WTC11 (cell line): Measurements from ENCODE around the gene EYS. TPM values are rescaled to one million over a fixed set of nuclear protein-coding genes. Genes with fewer than 3 reads are reported as not detected.

Source experiments
- ATAC-seq: fragments of 200-7000 bp; cut with Tn5 transposase; 2 replicates; pipeline ENCODE4 v1.10.0; 2021; ENCODE audit warnings: mild to moderate bottlenecking, moderate library complexity
- CTCF ChIA-PET: fragments of 300-600 bp; sonication (Branson Sonifier 250); formaldehyde crosslinking; loops from one replicate; lab custom pipeline; 2021; ENCODE audit warnings: antibody characterized with exemption; lab: Charles Lee
- POLR2A ChIA-PET: fragments of 350-600 bp; sonication (Branson Sonifier 250); formaldehyde crosslinking; loops from one replicate; lab custom pipeline; 2021; ENCODE audit warnings: antibody characterized with exemption; lab: Charles Lee
- DNase-seq: peaks from one replicate; pipeline ENCODE4 v3.0.0; 2021; ENCODE audit warnings: low spot score
- H3K27ac Mint-ChIP-seq: 2 replicates; pipeline ENCODE4 v1.8.0; 2021; ENCODE audit warnings: mixed read lengths
- H3K27me3 Mint-ChIP-seq: 2 replicates; pipeline ENCODE4 v1.8.0; 2021; ENCODE audit warnings: low read depth, mild to moderate bottlenecking, moderate library complexity, mixed read lengths
- H3K36me3 Mint-ChIP-seq: 2 replicates; pipeline ENCODE4 v1.8.0; 2021; ENCODE audit warnings: mixed read lengths
- H3K4me1 Mint-ChIP-seq: 2 replicates; pipeline ENCODE4 v1.8.0; 2022; ENCODE audit warnings: mixed read lengths
- H3K4me3 Mint-ChIP-seq: 2 replicates; pipeline ENCODE4 v1.8.0; 2021; ENCODE audit warnings: mild to moderate bottlenecking, moderate library complexity, mixed read lengths
- H3K9me3 Mint-ChIP-seq: 2 replicates; pipeline ENCODE4 v1.8.0; 2021; ENCODE audit warnings: mixed read lengths
- ATF1 ChIP-seq: sonication (generic); formaldehyde crosslinking; IDR thresholded peaks from 2 replicates; pipeline ENCODE4 v1.8.1; 2023; ENCODE audit warnings: mild to moderate bottlenecking, moderate library complexity, missing genetic modification reagents
- CBFB ChIP-seq: sonication (generic); formaldehyde crosslinking; IDR thresholded peaks from 2 replicates; pipeline ENCODE4 v1.8.1; 2022; ENCODE audit warnings: mild to moderate bottlenecking, low read depth, missing genetic modification reagents
- CREB1 ChIP-seq: sonication (generic); formaldehyde crosslinking; IDR thresholded peaks from 2 replicates; pipeline ENCODE4 v1.8.0; 2023; ENCODE audit warnings: mild to moderate bottlenecking, missing genetic modification reagents
- CREM ChIP-seq: sonication (generic); formaldehyde crosslinking; IDR thresholded peaks from 2 replicates; pipeline ENCODE4 v1.8.1; 2022; ENCODE audit warnings: mild to moderate bottlenecking, missing genetic modification reagents, moderate library complexity
- ESRRA ChIP-seq: sonication (generic); formaldehyde crosslinking; IDR thresholded peaks from 2 replicates; pipeline ENCODE4 v1.8.1; 2022; ENCODE audit warnings: mild to moderate bottlenecking, missing genetic modification reagents, borderline replicate concordance
- GABPB1 ChIP-seq: sonication (generic); formaldehyde crosslinking; IDR thresholded peaks from 2 replicates; pipeline ENCODE4 v1.8.1; 2023; ENCODE audit warnings: mild to moderate bottlenecking, missing genetic modification reagents
- NFATC4 ChIP-seq: fragments of 250-450 bp; sonication (Bioruptor Pico); IDR thresholded peaks from 2 replicates; pipeline ENCODE4 v1.9.0; 2021; ENCODE audit warnings: mild to moderate bottlenecking
- NFE2L1 ChIP-seq: sonication (generic); formaldehyde crosslinking; IDR thresholded peaks from 2 replicates; pipeline ENCODE4 v1.8.1; 2023; ENCODE audit warnings: missing genetic modification reagents
- NR2C2 ChIP-seq: sonication (generic); formaldehyde crosslinking; IDR thresholded peaks from 2 replicates; pipeline ENCODE4 v1.8.0; 2022; ENCODE audit warnings: mild to moderate bottlenecking, missing genetic modification reagents
- NR3C1 ChIP-seq: sonication (generic); formaldehyde crosslinking; conservative IDR thresholded peaks from 2 replicates; pipeline ENCODE4 v1.8.1; 2023; ENCODE audit warnings: low read depth, mild to moderate bottlenecking, missing genetic modification reagents
- PRRX2 ChIP-seq: fragments of 250-450 bp; sonication (Bioruptor Pico); IDR thresholded peaks from 2 replicates; pipeline ENCODE4 v1.8.0; 2021; ENCODE audit warnings: mild to moderate bottlenecking
- RORB ChIP-seq: fragments of 250-450 bp; sonication (Bioruptor Pico); IDR thresholded peaks from 2 replicates; pipeline ENCODE4 v1.9.0; 2021; ENCODE audit warnings: mild to moderate bottlenecking
- TEAD4 ChIP-seq: sonication (generic); formaldehyde crosslinking; IDR thresholded peaks from 2 replicates; pipeline ENCODE4 v1.8.0; 2022; ENCODE audit warnings: mild to moderate bottlenecking, missing genetic modification reagents
- ZNF138 ChIP-seq: sonication (generic); formaldehyde crosslinking; conservative IDR thresholded peaks from 2 replicates; pipeline ENCODE4 v1.8.1; 2022; ENCODE audit warnings: mild to moderate bottlenecking, moderate library complexity, missing genetic modification reagents
- ZNF232 ChIP-seq: sonication (generic); formaldehyde crosslinking; IDR thresholded peaks from 2 replicates; pipeline ENCODE4 v1.8.0; 2022; ENCODE audit warnings: mild to moderate bottlenecking, missing genetic modification reagents
- ZNF263 ChIP-seq: sonication (generic); formaldehyde crosslinking; IDR thresholded peaks from 2 replicates; pipeline ENCODE4 v1.8.1; 2022; ENCODE audit warnings: low read depth, mild to moderate bottlenecking, moderate library complexity, missing genetic modification reagents
- ZNF396 ChIP-seq: fragments of 250-450 bp; sonication (Bioruptor Pico); IDR thresholded peaks from 2 replicates; pipeline ENCODE4 v1.8.0; 2021; ENCODE audit warnings: mild to moderate bottlenecking, moderate library complexity, borderline replicate concordance
- ZNF671 ChIP-seq: fragments of 250-450 bp; sonication (Bioruptor Pico); IDR thresholded peaks from 2 replicates; pipeline ENCODE4 v1.8.0; 2021; ENCODE audit warnings: mild to moderate bottlenecking
- total RNA-seq: library from RNA; stranded (reverse); gene quantifications from 3 replicates; pipeline ENCODE4 v1.2.3, GENCODE V29; 2021
- TF ChIP-seq, protein P1 (sequence below): sonication (generic); formaldehyde crosslinking; IDR thresholded peaks from 2 replicates; pipeline ENCODE4 v1.8.0; 2022; ENCODE audit warnings: mild to moderate bottlenecking, missing genetic modification reagents
- TF ChIP-seq, protein P2 (sequence below): sonication (generic); formaldehyde crosslinking; IDR thresholded peaks from 2 replicates; pipeline ENCODE4 v1.8.1; 2023; ENCODE audit warnings: mild to moderate bottlenecking, missing genetic modification reagents, moderate library complexity
- TF ChIP-seq, protein P3 (sequence below): fragments of 200-600 bp; IDR thresholded peaks from 2 replicates; pipeline ENCODE4 v1.8.0; 2022; ENCODE audit warnings: antibody characterized with exemption
- TF ChIP-seq, protein P4 (sequence below): sonication (generic); formaldehyde crosslinking; IDR thresholded peaks from 2 replicates; pipeline ENCODE4 v1.8.1; 2023; ENCODE audit warnings: mild to moderate bottlenecking, missing genetic modification reagents
- TF ChIP-seq, protein P5 (sequence below): sonication (generic); formaldehyde crosslinking; IDR thresholded peaks from 2 replicates; pipeline ENCODE4 v1.8.0; 2023; ENCODE audit warnings: mild to moderate bottlenecking, missing genetic modification reagents
- TF ChIP-seq, protein P6 (sequence below): sonication (generic); formaldehyde crosslinking; IDR thresholded peaks from 2 replicates; pipeline ENCODE4 v1.8.0; 2022; ENCODE audit warnings: mild to moderate bottlenecking, missing genetic modification reagents

EYS gene
- total RNA-seq, 1 experiment from 2014 or later = not detected

DNA sequence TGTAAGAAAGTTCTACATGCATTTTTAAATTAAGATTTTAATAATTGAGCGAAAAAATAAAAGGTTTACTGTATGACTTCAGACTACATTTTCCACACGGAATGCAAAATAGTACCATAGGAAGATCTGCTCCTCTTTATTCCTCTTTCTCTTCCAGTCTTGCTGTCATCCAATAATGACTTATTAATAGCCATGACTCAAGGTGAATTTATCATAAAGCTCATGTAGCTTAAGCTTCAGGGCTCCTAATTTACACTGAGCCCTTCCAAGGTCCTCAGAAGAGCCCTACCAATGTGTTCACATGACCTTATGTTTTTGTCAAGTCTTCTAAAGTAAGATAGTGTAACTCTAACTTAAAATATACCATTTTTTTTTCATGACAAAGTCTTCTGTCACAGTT, 1561.4 kb downstream of the EYS start:
- Mint-ChIP-seq H3K27me3 (no peaks in the 10 kb centered on the region; the same call in none of the 2 replicates), H3K36me3 (peaks cover 3% of the 10 kb centered on the region), H3K9me3 (peaks cover 26% of the 10 kb centered on the region), H3K4me3 (no peak overlapping the region), H3K27ac (no peak overlapping the region), H3K4me1 (no peaks in the 10 kb centered on the region)
- no peak for ATAC-seq
- CTCF ChIA-PET = no interaction called here
- TF ChIP-seq ESRRA (CRISPR knock-in tag) = no peak
- no peak for TF ChIP-seq ZNF138 (CRISPR knock-in tag)
- no peak for TF ChIP-seq ZNF232
- TF ChIP-seq, protein P1, sequence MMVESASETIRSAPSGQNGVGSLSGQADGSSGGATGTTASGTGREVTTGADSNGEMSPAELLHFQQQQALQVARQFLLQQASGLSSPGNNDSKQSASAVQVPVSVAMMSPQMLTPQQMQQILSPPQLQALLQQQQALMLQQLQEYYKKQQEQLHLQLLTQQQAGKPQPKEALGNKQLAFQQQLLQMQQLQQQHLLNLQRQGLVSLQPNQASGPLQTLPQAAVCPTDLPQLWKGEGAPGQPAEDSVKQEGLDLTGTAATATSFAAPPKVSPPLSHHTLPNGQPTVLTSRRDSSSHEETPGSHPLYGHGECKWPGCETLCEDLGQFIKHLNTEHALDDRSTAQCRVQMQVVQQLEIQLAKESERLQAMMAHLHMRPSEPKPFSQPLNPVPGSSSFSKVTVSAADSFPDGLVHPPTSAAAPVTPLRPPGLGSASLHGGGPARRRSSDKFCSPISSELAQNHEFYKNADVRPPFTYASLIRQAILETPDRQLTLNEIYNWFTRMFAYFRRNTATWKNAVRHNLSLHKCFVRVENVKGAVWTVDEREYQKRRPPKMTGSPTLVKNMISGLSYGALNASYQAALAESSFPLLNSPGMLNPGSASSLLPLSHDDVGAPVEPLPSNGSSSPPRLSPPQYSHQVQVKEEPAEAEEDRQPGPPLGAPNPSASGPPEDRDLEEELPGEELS (CRISPR knock-in tag) = no peak
- TF ChIP-seq ZNF396 = no peak
- TF ChIP-seq, protein P2, sequence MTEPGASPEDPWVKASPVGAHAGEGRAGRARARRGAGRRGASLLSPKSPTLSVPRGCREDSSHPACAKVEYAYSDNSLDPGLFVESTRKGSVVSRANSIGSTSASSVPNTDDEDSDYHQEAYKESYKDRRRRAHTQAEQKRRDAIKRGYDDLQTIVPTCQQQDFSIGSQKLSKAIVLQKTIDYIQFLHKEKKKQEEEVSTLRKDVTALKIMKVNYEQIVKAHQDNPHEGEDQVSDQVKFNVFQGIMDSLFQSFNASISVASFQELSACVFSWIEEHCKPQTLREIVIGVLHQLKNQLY = no peak
- TF ChIP-seq TEAD4 (CRISPR knock-in tag) = no peak
- TF ChIP-seq NR2C2 (CRISPR knock-in tag) = no peak
- TF ChIP-seq, protein P3, sequence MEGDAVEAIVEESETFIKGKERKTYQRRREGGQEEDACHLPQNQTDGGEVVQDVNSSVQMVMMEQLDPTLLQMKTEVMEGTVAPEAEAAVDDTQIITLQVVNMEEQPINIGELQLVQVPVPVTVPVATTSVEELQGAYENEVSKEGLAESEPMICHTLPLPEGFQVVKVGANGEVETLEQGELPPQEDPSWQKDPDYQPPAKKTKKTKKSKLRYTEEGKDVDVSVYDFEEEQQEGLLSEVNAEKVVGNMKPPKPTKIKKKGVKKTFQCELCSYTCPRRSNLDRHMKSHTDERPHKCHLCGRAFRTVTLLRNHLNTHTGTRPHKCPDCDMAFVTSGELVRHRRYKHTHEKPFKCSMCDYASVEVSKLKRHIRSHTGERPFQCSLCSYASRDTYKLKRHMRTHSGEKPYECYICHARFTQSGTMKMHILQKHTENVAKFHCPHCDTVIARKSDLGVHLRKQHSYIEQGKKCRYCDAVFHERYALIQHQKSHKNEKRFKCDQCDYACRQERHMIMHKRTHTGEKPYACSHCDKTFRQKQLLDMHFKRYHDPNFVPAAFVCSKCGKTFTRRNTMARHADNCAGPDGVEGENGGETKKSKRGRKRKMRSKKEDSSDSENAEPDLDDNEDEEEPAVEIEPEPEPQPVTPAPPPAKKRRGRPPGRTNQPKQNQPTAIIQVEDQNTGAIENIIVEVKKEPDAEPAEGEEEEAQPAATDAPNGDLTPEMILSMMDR = no peak
- no peak for TF ChIP-seq PRRX2 (CRISPR knock-in tag)
- no peak for TF ChIP-seq NFE2L1 (CRISPR knock-in tag)
- no peak for TF ChIP-seq GABPB1
- TF ChIP-seq, protein P4, sequence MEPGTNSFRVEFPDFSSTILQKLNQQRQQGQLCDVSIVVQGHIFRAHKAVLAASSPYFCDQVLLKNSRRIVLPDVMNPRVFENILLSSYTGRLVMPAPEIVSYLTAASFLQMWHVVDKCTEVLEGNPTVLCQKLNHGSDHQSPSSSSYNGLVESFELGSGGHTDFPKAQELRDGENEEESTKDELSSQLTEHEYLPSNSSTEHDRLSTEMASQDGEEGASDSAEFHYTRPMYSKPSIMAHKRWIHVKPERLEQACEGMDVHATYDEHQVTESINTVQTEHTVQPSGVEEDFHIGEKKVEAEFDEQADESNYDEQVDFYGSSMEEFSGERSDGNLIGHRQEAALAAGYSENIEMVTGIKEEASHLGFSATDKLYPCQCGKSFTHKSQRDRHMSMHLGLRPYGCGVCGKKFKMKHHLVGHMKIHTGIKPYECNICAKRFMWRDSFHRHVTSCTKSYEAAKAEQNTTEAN (CRISPR knock-in tag) = no peak
- DNase-seq = no peak
- POLR2A ChIA-PET = no interaction called here

DNA sequence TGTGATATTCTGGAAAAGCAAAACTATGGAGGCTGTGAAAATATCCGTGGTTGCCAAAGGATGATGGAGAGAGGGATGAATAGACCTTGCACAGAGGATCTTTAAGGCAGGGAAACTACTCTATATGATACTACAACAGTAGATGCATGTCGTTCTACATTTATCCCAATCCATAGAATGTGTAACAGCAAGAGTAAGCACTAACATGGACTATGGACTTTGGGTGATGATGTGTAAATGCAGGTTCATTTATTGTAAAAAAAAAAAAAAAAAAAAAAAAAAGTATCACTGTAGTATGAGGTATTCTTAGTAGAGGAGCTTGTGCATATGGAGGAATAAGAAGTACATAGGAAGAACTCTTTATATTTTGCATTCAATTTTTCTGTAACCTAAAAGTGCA, 1563.9 kb downstream of the EYS start:
- ChIA-PET POLR2A (no interaction called here), CTCF (no interaction called here)
- H3K27me3 Mint-ChIP-seq = peaks cover 2% of the 10 kb centered on the region
- no peak overlapping the region for H3K27ac Mint-ChIP-seq
- no peak for ATAC-seq
- no peak for TF ChIP-seq CREM (CRISPR knock-in tag)
- TF ChIP-seq, protein P5, sequence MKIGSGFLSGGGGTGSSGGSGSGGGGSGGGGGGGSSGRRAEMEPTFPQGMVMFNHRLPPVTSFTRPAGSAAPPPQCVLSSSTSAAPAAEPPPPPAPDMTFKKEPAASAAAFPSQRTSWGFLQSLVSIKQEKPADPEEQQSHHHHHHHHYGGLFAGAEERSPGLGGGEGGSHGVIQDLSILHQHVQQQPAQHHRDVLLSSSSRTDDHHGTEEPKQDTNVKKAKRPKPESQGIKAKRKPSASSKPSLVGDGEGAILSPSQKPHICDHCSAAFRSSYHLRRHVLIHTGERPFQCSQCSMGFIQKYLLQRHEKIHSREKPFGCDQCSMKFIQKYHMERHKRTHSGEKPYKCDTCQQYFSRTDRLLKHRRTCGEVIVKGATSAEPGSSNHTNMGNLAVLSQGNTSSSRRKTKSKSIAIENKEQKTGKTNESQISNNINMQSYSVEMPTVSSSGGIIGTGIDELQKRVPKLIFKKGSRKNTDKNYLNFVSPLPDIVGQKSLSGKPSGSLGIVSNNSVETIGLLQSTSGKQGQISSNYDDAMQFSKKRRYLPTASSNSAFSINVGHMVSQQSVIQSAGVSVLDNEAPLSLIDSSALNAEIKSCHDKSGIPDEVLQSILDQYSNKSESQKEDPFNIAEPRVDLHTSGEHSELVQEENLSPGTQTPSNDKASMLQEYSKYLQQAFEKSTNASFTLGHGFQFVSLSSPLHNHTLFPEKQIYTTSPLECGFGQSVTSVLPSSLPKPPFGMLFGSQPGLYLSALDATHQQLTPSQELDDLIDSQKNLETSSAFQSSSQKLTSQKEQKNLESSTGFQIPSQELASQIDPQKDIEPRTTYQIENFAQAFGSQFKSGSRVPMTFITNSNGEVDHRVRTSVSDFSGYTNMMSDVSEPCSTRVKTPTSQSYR (CRISPR knock-in tag) = no peak
- TF ChIP-seq CREB1 = no peak
- no peak for TF ChIP-seq ZNF671 (CRISPR knock-in tag)
- TF ChIP-seq, protein P2 = no peak
- TF ChIP-seq CBFB (CRISPR knock-in tag) = no peak
- TF ChIP-seq, protein P1 (CRISPR knock-in tag) = no peak
- TF ChIP-seq ZNF263 (CRISPR knock-in tag) = no peak
- TF ChIP-seq NFATC4 (CRISPR knock-in tag) = no peak
- TF ChIP-seq, protein P6, sequence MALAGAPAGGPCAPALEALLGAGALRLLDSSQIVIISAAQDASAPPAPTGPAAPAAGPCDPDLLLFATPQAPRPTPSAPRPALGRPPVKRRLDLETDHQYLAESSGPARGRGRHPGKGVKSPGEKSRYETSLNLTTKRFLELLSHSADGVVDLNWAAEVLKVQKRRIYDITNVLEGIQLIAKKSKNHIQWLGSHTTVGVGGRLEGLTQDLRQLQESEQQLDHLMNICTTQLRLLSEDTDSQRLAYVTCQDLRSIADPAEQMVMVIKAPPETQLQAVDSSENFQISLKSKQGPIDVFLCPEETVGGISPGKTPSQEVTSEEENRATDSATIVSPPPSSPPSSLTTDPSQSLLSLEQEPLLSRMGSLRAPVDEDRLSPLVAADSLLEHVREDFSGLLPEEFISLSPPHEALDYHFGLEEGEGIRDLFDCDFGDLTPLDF (CRISPR knock-in tag) = no peak
- no peak for TF ChIP-seq ZNF232
- TF ChIP-seq NFE2L1 (CRISPR knock-in tag) = no peak
- no peak for TF ChIP-seq ATF1
- TF ChIP-seq RORB (CRISPR knock-in tag) = no peak
- no peak for TF ChIP-seq NR3C1 (CRISPR knock-in tag)
- H3K4me1 Mint-ChIP-seq = no peaks in the 10 kb centered on the region
- H3K36me3 Mint-ChIP-seq = peaks cover 3% of the 10 kb centered on the region; the same call in 1 of the 2 replicates
- no peak for DNase-seq
- no peak overlapping the region for H3K4me3 Mint-ChIP-seq
- H3K9me3 Mint-ChIP-seq = peaks cover 24% of the 10 kb centered on the region
